Measurements from ENCODE around the gene ADCK1. TPM values are rescaled to one million over a fixed set of nuclear protein-coding genes. Genes with fewer than 3 reads are reported as not detected.

Gene ADCK1
- polyA plus RNA-seq, 1 donor from 2014 or later = 13.6 TPM

DNA sequence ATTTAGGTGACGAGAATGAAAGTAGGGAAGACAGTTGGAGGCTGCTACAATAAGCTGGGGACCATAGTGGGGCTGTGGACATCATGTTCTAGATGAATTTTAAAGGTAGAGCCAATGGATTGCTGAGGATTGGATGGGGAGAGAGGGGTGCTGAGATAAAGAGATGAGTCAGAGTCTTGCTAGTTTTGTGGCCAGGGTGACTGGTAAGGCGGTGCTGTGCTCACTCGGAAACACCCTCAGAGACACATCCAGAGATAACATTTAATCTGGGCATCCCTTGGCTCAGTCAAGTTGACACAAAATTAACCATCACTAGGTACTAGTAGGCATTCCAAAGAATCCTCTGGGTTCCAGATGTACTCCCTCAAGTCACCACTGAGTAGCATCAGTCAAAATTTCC, 170.7 kb downstream of the ADCK1 start:
- H3K9me2 ChIP-seq (ENCODE audit: insufficient read depth, low read length) = no peaks in the 10 kb centered on the region
- H3K36me3 ChIP-seq (ENCODE audit: insufficient read depth, low read length) = no peaks in the 10 kb centered on the region
- peaks cover 6% of the 10 kb centered on the region for H3K27me3 ChIP-seq (ENCODE audit: insufficient read depth, low read depth, low read length)
- no peak overlapping the region for H3K9ac ChIP-seq (ENCODE audit: low read length)
- no peaks in the 10 kb centered on the region for H4K20me1 ChIP-seq (ENCODE audit: insufficient read depth)
- no peak overlapping the region for H3K4me3 ChIP-seq (ENCODE audit: low read length)
- no peak overlapping the region for H2AFZ ChIP-seq (ENCODE audit: low read depth, low read length)
- no peaks in the 10 kb centered on the region for H3K79me2 ChIP-seq (replicated peaks; ENCODE audit: insufficient read depth, low read length)
- no peak overlapping the region for H3K27ac ChIP-seq (ENCODE audit: low read length)
- no peaks in the 10 kb centered on the region for H3K9me3 ChIP-seq (ENCODE audit: low read length)
- no peaks in the 10 kb centered on the region for H3F3A ChIP-seq (ENCODE audit: insufficient read depth, low read length, poor library complexity, severe bottlenecking)
- H3K4me2 ChIP-seq (ENCODE audit: low read length) = no peak overlapping the region
- no peak for TF ChIP-seq EP300 (conservative IDR thresholded peaks at IDR 0.05; ENCODE audit: poor library complexity, severe bottlenecking)

DNA sequence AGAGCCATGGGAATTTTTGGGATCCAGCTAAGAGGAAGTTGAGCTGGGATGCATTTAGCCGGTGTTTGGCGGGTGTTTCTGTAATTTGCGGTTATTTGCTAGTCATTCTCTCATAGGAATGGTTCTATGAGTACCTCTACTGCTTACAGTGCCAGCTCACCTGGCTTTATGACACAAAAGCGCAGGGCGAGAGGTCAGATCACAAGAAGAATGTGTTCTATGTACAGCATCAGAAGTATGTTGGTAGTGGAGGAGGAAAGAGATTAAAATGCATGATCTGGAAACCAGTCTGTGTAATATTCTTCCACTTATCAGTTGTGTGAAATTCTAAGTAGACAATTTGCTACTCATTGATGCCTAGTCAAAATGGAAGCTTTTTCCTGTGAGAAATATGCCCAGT, 173.3 kb downstream of the ADCK1 start:
- Histone ChIP-seq H3K9me3 (ENCODE audit: low read length) (no peaks in the 10 kb centered on the region), H3K9me2 (ENCODE audit: insufficient read depth, low read length) (no peaks in the 10 kb centered on the region), H3K27me3 (ENCODE audit: insufficient read depth, low read depth, low read length) (no peaks in the 10 kb centered on the region), H3F3A (ENCODE audit: insufficient read depth, low read length, poor library complexity, severe bottlenecking) (no peaks in the 10 kb centered on the region), H3K27ac (ENCODE audit: low read length) (no peak overlapping the region), H4K20me1 (ENCODE audit: insufficient read depth) (no peaks in the 10 kb centered on the region), H3K36me3 (ENCODE audit: insufficient read depth, low read length) (no peaks in the 10 kb centered on the region), H3K4me2 (ENCODE audit: low read length) (no peak overlapping the region), H3K9ac (ENCODE audit: low read length) (no peak overlapping the region), H3K4me3 (ENCODE audit: low read length) (no peak overlapping the region), H2AFZ (ENCODE audit: low read depth, low read length) (no peak overlapping the region), H3K79me2 (replicated peaks; ENCODE audit: insufficient read depth, low read length) (no peaks in the 10 kb centered on the region)
- TF ChIP-seq, protein P1, sequence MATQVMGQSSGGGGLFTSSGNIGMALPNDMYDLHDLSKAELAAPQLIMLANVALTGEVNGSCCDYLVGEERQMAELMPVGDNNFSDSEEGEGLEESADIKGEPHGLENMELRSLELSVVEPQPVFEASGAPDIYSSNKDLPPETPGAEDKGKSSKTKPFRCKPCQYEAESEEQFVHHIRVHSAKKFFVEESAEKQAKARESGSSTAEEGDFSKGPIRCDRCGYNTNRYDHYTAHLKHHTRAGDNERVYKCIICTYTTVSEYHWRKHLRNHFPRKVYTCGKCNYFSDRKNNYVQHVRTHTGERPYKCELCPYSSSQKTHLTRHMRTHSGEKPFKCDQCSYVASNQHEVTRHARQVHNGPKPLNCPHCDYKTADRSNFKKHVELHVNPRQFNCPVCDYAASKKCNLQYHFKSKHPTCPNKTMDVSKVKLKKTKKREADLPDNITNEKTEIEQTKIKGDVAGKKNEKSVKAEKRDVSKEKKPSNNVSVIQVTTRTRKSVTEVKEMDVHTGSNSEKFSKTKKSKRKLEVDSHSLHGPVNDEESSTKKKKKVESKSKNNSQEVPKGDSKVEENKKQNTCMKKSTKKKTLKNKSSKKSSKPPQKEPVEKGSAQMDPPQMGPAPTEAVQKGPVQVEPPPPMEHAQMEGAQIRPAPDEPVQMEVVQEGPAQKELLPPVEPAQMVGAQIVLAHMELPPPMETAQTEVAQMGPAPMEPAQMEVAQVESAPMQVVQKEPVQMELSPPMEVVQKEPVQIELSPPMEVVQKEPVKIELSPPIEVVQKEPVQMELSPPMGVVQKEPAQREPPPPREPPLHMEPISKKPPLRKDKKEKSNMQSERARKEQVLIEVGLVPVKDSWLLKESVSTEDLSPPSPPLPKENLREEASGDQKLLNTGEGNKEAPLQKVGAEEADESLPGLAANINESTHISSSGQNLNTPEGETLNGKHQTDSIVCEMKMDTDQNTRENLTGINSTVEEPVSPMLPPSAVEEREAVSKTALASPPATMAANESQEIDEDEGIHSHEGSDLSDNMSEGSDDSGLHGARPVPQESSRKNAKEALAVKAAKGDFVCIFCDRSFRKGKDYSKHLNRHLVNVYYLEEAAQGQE (IDR thresholded peaks at IDR 0.05; ENCODE audit: borderline replicate concordance) = no peak
- TF ChIP-seq SMC3 (conservative IDR thresholded peaks at IDR 0.05; ENCODE audit: poor library complexity) (no peak), POLR2AphosphoS5 (IDR thresholded peaks at IDR 0.05) (no peak), EZH2 (IDR thresholded peaks at IDR 0.05; ENCODE audit: borderline replicate concordance, insufficient read depth, low read length, poor library complexity, severe bottlenecking) (no peak), EP300 (conservative IDR thresholded peaks at IDR 0.05; ENCODE audit: poor library complexity, severe bottlenecking) (no peak), MXI1 (conservative IDR thresholded peaks at IDR 0.05; ENCODE audit: poor library complexity, severe bottlenecking) (no peak), TAF1 (IDR thresholded peaks at IDR 0.05; ENCODE audit: low read depth) (no peak), RAD21 (conservative IDR thresholded peaks at IDR 0.05) (no peak)
- TF ChIP-seq, protein P2, sequence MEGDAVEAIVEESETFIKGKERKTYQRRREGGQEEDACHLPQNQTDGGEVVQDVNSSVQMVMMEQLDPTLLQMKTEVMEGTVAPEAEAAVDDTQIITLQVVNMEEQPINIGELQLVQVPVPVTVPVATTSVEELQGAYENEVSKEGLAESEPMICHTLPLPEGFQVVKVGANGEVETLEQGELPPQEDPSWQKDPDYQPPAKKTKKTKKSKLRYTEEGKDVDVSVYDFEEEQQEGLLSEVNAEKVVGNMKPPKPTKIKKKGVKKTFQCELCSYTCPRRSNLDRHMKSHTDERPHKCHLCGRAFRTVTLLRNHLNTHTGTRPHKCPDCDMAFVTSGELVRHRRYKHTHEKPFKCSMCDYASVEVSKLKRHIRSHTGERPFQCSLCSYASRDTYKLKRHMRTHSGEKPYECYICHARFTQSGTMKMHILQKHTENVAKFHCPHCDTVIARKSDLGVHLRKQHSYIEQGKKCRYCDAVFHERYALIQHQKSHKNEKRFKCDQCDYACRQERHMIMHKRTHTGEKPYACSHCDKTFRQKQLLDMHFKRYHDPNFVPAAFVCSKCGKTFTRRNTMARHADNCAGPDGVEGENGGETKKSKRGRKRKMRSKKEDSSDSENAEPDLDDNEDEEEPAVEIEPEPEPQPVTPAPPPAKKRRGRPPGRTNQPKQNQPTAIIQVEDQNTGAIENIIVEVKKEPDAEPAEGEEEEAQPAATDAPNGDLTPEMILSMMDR (IDR thresholded peaks at IDR 0.05; ENCODE audit: poor library complexity, severe bottlenecking) = no peak

DNA sequence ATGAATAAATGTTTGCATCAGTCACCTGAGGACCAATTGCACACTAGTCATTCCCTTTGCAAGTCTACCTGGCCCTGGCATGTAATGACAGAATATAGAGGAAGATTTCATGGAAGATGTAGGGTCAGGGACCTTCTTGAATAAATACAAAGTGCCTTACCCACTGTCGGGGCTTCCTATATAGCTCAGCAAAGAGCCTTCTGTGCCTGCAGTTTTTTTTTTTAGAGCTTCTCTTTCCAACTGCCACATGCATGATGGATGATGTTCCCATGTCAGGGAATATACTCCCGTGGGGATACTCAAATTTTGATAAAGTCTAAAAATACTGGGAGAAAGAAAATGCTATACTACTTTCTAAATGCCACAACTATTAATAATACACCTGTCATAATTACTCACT, 176.7 kb downstream of the ADCK1 start:
- H4K20me1 ChIP-seq (ENCODE audit: insufficient read depth) = no peaks in the 10 kb centered on the region
- H3K9ac ChIP-seq (ENCODE audit: low read length) = no peak overlapping the region
- H3K4me2 ChIP-seq (ENCODE audit: low read length) = no peak overlapping the region
- H3F3A ChIP-seq (ENCODE audit: insufficient read depth, low read length, poor library complexity, severe bottlenecking) = no peaks in the 10 kb centered on the region
- no peaks in the 10 kb centered on the region for H3K9me2 ChIP-seq (ENCODE audit: insufficient read depth, low read length)
- H3K4me3 ChIP-seq (ENCODE audit: low read length) = no peak overlapping the region
- no peaks in the 10 kb centered on the region for H3K79me2 ChIP-seq (replicated peaks; ENCODE audit: insufficient read depth, low read length)
- H3K36me3 ChIP-seq (ENCODE audit: insufficient read depth, low read length) = no peaks in the 10 kb centered on the region
- H2AFZ ChIP-seq (ENCODE audit: low read depth, low read length) = no peak overlapping the region
- no peak overlapping the region for H3K27ac ChIP-seq (ENCODE audit: low read length)
- no peaks in the 10 kb centered on the region for H3K9me3 ChIP-seq (ENCODE audit: low read length)
- H3K27me3 ChIP-seq (ENCODE audit: insufficient read depth, low read depth, low read length) = peaks cover 7% of the 10 kb centered on the region
- TF ChIP-seq MXI1 (conservative IDR thresholded peaks at IDR 0.05; ENCODE audit: poor library complexity, severe bottlenecking) (no peak), EZH2 (IDR thresholded peaks at IDR 0.05; ENCODE audit: borderline replicate concordance, insufficient read depth, low read length, poor library complexity, severe bottlenecking) (no peak), TAF1 (IDR thresholded peaks at IDR 0.05; ENCODE audit: low read depth) (no peak), RAD21 (conservative IDR thresholded peaks at IDR 0.05) (no peak), SMC3 (conservative IDR thresholded peaks at IDR 0.05; ENCODE audit: poor library complexity) (no peak), EP300 (conservative IDR thresholded peaks at IDR 0.05; ENCODE audit: poor library complexity, severe bottlenecking) (no peak), POLR2AphosphoS5 (IDR thresholded peaks at IDR 0.05) (no peak)
- TF ChIP-seq, protein P2 (IDR thresholded peaks at IDR 0.05; ENCODE audit: poor library complexity, severe bottlenecking) = no peak
- TF ChIP-seq, protein P1 (IDR thresholded peaks at IDR 0.05; ENCODE audit: borderline replicate concordance) = no peak

Measured in neural cell (in vitro differentiated cells).